Progenitor cell of endocrine pancreas (in vitro differentiated cells): Measurements from ENCODE around the gene ABCF3. TPM values are rescaled to one million over a fixed set of nuclear protein-coding genes. Genes with fewer than 3 reads are reported as not detected.

Experiments used
- DNase-seq: peaks from one replicate; pipeline ENCODE4 v3.0.0; 2021; ENCODE audit warnings: low spot score; ENCODE audit not compliant: unreplicated experiment
- H3K27ac Mint-ChIP-seq: 2 replicates; pipeline ENCODE4 v1.8.0; 2021; ENCODE audit warnings: mild to moderate bottlenecking, moderate library complexity, mixed read lengths
- H3K27me3 Mint-ChIP-seq: 2 replicates; pipeline ENCODE4 v1.8.0; 2021; ENCODE audit warnings: mixed read lengths
- H3K36me3 Mint-ChIP-seq: 2 replicates; pipeline ENCODE4 v1.8.0; 2022; ENCODE audit warnings: mixed read lengths; ENCODE audit not compliant: insufficient read depth
- H3K4me1 Mint-ChIP-seq: 2 replicates; pipeline ENCODE4 v1.8.0; 2021; ENCODE audit warnings: low read depth, mixed read lengths
- H3K4me3 Mint-ChIP-seq: 2 replicates; pipeline ENCODE4 v1.8.0; 2021; ENCODE audit warnings: low read depth, mild to moderate bottlenecking, moderate library complexity, mixed read lengths
- H3K9me3 Mint-ChIP-seq: 2 replicates; pipeline ENCODE4 v1.8.0; 2021; ENCODE audit warnings: low read depth, mixed read lengths
- total RNA-seq: library from RNA; stranded (reverse); gene quantifications from 2 replicates; pipeline ENCODE4 v1.2.1, GENCODE V29; 2021
- TF ChIP-seq, protein P1 (sequence below): fragments of 200-600 bp; sonication (generic); IDR thresholded peaks from one replicate; pipeline ENCODE4 v1.5.0; 2021; ENCODE audit warnings: antibody characterized with exemption, mild to moderate bottlenecking; ENCODE audit not compliant: unreplicated experiment

Gene ABCF3
- total RNA-seq, 1 donor from 2014 or later = 60.8 TPM

DNA sequence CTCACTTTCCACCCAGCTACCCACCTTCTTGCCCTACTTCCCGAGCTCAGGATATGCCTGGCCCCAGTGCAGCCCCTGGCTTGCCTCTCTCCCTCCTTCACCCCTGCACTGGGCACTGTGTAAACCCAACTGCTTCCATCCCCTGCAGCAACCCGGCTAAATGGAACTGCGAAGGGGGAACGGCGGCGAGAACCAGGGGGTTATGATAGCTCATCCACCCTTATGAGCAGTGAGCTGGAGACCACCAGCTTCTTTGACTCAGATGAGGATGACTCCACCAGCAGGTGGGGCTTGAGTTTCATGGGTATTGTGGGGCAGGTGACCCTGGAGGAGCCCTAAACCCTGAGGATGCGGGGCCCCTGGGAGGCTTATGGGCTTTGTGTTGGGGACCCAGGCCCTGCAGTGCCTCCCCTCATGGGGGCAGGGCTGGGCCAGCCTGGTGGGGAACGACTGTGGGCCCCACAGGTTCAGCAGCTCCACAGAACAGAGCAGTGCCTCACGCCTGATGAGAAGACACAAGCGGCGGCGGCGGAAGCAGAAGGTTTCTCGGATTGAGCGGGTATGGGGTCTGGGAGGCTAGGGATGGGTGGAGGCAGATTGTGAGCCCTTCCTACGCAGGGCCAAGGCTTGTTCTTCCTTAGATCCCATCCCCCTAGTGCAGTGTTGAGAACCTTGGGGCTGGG lies 21.2 kb upstream of the ABCF3 start:
- peaks cover 13% of the 10 kb centered on the region for H3K4me1 Mint-ChIP-seq
- DNase-seq = no peak
- no peak overlapping the region for H3K27ac Mint-ChIP-seq
- no peaks in the 10 kb centered on the region for H3K27me3 Mint-ChIP-seq
- H3K4me3 Mint-ChIP-seq = no peak overlapping the region
- TF ChIP-seq, protein P1, sequence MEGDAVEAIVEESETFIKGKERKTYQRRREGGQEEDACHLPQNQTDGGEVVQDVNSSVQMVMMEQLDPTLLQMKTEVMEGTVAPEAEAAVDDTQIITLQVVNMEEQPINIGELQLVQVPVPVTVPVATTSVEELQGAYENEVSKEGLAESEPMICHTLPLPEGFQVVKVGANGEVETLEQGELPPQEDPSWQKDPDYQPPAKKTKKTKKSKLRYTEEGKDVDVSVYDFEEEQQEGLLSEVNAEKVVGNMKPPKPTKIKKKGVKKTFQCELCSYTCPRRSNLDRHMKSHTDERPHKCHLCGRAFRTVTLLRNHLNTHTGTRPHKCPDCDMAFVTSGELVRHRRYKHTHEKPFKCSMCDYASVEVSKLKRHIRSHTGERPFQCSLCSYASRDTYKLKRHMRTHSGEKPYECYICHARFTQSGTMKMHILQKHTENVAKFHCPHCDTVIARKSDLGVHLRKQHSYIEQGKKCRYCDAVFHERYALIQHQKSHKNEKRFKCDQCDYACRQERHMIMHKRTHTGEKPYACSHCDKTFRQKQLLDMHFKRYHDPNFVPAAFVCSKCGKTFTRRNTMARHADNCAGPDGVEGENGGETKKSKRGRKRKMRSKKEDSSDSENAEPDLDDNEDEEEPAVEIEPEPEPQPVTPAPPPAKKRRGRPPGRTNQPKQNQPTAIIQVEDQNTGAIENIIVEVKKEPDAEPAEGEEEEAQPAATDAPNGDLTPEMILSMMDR = no peak
- peaks cover 6% of the 10 kb centered on the region for H3K36me3 Mint-ChIP-seq
- no peaks in the 10 kb centered on the region for H3K9me3 Mint-ChIP-seq

DNA sequence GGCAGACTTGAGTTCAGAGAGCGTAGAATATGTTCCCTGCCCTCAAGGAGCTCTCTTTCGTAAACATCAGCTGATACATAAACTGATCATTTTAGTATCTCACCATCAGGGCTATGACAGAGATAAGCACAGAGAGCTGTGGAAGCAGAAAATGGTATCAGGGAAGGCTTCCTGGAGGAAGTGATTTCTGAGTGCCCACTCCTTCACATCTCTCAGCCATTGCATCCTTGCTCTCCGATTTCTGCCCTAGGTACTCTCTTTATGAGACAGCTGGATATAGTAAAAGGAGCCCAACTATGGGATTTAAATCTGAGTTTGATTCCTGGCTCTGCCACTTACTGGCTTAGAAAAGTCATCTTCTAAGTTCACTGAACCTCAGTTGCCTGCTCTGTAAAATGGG lies 20.5 kb upstream of the ABCF3 start:
- Mint-ChIP-seq H3K27ac (no peak overlapping the region), H3K4me3 (no peak overlapping the region), H3K36me3 (peaks cover 6% of the 10 kb centered on the region), H3K4me1 (peaks cover 6% of the 10 kb centered on the region), H3K9me3 (no peaks in the 10 kb centered on the region), H3K27me3 (no peaks in the 10 kb centered on the region)
- no peak for DNase-seq
- TF ChIP-seq, protein P1 = no peak

DNA sequence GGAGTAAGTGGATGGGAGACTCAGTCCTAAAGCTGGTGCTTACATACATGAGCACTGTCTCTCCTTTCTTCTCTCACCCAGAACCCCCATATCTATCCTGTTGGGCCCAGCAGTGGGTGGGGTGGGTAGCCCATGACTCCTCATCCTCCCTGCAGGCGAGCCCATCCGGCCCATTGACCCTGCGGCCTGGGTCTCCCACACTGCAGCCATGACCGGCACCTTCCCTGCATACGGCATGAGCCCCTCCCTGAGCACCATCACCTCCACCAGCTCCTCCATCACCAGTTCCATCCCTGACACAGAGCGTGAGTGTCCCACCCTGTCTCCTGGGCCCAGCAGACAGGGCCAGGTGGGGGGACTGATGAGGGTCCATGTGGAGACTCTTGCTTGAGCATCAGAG lies 19.3 kb upstream of the ABCF3 start:
- DNase-seq = no peak
- no peaks in the 10 kb centered on the region for H3K9me3 Mint-ChIP-seq
- no peaks in the 10 kb centered on the region for H3K4me1 Mint-ChIP-seq
- no peak overlapping the region for H3K4me3 Mint-ChIP-seq
- TF ChIP-seq, protein P1 = no peak
- no peaks in the 10 kb centered on the region for H3K27me3 Mint-ChIP-seq
- peaks cover 14% of the 10 kb centered on the region for H3K36me3 Mint-ChIP-seq
- H3K27ac Mint-ChIP-seq = no peak overlapping the region

DNA sequence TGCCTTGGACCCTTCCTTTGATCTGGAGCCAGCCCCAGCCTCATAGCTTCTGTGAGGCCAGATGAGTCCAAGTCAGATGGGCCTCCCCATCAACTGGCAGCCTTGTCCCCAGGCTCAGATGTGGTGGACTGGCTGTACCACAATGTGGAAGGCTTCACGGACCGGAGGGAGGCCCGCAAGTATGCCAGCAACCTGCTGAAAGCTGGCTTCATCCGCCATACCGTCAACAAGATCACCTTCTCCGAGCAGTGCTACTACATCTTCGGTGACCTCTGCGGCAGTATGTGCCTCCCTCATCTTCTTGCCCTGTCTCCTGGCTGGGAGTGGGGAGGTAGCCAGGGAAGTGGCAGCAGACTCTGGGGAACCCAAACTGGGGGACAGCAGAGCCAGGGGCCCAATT lies 18.2 kb upstream of the ABCF3 start:
- DNase-seq = no peak
- Mint-ChIP-seq H3K27ac (no peak overlapping the region), H3K9me3 (no peaks in the 10 kb centered on the region), H3K27me3 (no peaks in the 10 kb centered on the region), H3K36me3 (peaks cover 15% of the 10 kb centered on the region), H3K4me1 (no peaks in the 10 kb centered on the region), H3K4me3 (no peak overlapping the region)
- TF ChIP-seq, protein P1 = no peak

DNA sequence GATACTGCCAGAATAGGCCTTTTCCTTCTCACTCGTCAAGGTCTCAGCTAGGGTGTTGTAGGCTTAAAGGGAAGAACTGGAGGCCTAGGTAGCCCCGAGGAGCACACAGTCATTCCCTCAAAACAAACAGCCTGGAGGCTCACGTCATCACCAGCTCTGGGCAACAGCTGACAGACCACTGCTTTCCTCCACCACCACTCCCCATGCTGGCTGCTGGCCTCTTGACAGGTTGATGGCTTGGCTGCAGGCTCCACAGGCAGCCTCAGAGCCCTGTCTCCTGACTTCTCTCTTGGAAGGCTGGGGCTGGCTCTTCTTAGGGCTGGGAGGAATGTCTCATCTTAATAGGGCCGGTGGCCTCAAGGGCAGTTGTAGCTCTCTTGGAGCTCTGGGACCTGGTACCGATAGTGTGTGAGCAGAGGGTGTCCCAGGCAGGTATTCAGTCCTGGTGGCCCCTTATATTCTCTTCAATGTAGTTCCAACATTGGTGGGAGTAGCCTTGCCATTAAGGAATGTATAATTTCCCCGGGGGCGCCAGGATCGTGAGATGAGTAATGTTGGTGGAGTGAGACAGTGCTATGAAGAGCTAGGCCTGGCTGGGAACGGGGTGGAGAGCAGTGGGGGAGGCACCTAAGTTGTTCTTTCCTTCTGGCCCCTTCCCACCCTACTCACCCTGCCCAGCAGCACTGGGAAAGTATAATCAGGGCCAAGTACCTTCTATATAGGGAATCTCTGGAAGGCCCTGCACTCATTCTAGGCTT lies 17.5 kb upstream of the ABCF3 start:
- no peaks in the 10 kb centered on the region for H3K9me3 Mint-ChIP-seq
- H3K27ac Mint-ChIP-seq = no peak overlapping the region
- H3K27me3 Mint-ChIP-seq = no peaks in the 10 kb centered on the region
- peaks cover 15% of the 10 kb centered on the region for H3K36me3 Mint-ChIP-seq
- DNase-seq = no peak
- no peak overlapping the region for H3K4me3 Mint-ChIP-seq
- TF ChIP-seq, protein P1 = no peak
- H3K4me1 Mint-ChIP-seq = no peaks in the 10 kb centered on the region
